OCI-LY3 (cell line): Measurements from ENCODE around the gene OR11H6.

ENCODE experiments used
- EZH2phosphoT487 ChIP-seq: fragments of 200-600 bp; shearing (Covaris generic); IDR thresholded peaks from 2 replicates; pipeline ENCODE4 v1.6.1; 2018; ENCODE audit warnings: antibody characterized with exemption, mixed run types, low read depth
- TF ChIP-seq, protein P1 (sequence below): fragments of 200-600, 300-600 bp; sonication (generic); IDR thresholded peaks from 2 replicates; pipeline ENCODE4 v1.5.1; 2014; ENCODE audit warnings: antibody characterized with exemption, low read length, low read depth

DNA sequence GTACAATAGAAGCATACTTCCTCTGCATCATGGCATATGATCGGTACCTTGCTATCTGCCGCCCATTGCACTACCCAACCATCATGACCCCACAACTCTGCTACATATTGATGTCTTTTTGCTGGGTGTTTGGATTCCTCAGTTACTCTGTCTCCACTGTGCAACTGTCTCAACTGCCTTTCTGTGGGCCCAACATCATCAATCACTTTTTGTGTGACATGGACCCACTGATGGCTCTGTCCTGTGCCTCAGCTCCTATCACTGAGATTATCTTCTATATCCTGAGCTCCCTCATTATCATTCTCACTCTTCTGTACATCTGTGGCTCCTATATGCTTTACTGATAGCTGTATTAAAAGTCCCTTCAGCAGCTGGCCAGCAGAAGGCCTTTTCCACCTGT is 13.9 kb upstream of the OR11H6 start:
- TF ChIP-seq, protein P1, sequence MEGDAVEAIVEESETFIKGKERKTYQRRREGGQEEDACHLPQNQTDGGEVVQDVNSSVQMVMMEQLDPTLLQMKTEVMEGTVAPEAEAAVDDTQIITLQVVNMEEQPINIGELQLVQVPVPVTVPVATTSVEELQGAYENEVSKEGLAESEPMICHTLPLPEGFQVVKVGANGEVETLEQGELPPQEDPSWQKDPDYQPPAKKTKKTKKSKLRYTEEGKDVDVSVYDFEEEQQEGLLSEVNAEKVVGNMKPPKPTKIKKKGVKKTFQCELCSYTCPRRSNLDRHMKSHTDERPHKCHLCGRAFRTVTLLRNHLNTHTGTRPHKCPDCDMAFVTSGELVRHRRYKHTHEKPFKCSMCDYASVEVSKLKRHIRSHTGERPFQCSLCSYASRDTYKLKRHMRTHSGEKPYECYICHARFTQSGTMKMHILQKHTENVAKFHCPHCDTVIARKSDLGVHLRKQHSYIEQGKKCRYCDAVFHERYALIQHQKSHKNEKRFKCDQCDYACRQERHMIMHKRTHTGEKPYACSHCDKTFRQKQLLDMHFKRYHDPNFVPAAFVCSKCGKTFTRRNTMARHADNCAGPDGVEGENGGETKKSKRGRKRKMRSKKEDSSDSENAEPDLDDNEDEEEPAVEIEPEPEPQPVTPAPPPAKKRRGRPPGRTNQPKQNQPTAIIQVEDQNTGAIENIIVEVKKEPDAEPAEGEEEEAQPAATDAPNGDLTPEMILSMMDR, result no peak
- no peak for TF ChIP-seq EZH2phosphoT487
